DMS53 treated with DMSO at 0.1 percent for 48 hours (cell line): ENCODE measurements around the gene TMC3.
"Not testable (repeated sequence)": the region's sequence is repeated elsewhere in the genome, so short reads cannot be mapped to it uniquely, and the experiment has no call there.

Experiments used
- DNase-seq: peaks from one replicate; lab custom pipeline; 2025; ENCODE audit not compliant: unreplicated experiment; lab: John Stamatoyannopoulos, UW

TMC3 gene

GRCh38 chr15:81348691-81349090 is 25.3 kb downstream of the TMC3 start:
- not testable (repeated sequence) for DNase-seq

DNA sequence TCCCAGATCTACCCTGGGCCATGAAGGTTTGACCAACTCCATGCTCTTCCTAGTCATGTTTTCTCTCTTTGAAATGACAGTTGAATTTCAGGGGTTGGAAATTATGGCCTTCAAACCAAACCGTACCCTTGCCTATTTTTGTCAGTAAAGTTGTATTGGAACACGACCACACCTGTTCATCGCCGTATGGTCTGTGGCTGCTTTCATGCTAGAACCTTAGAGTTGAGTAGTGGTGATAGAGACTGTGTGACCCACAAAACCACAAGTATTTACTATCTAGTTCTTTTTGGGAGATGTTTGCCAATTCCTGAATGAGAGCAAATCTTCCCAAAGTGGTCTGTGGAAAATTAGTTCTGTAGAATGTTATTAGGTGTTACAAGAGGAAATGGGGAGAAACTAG is 26.1 kb downstream of the TMC3 start:
- no peak for DNase-seq

DNA sequence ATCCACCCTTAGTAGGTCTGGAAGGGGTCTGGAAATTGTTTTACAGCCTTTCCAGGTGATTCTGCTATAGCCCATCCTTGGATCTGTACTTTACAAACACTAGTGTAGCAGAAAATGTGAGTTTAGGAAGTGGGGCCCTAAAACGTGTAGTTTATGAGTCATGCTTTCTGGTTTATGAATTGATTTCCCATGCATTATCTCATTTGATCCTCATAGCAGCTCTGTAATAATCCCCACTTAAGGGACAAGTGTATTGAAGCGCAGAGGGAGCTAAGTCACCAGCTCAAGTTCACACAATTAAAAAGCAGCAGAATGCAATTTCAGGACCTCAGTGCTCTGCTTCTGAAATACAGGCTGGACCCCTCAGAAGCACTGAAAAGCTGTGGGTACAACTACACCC is 27.4 kb downstream of the TMC3 start:
- no peak for DNase-seq

- no peak for DNase-seq
Observed at GRCh38 chr15:81343371-81343770, 30.6 kb downstream of the TMC3 start.

- no peak for DNase-seq
Observed at GRCh38 chr15:81341351-81341750, 32.7 kb downstream of the TMC3 start.

- DNase-seq: no peak
Observed at GRCh38 chr15:81339851-81340250, 34.2 kb downstream of the TMC3 start.

DNA sequence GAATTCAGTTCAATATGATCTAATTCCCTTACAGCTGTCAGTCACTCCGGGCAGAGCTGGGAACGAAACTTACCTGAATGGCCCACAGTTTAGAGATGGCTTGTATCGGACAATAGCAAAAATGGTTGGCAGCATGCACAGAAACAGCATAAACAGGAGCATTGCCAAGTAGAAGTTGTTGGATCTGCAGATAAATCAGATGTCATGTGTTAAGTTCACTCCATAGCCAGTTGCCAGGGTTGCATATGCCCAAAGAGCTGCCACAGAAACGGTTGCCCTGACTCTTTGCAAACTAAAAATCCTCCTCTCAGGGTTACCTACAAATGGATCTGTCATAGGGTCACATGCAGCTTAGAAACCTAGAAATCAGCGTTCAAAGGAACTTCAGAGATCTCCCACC is 34.7 kb downstream of the TMC3 start:
- DNase-seq: no peak

DNA sequence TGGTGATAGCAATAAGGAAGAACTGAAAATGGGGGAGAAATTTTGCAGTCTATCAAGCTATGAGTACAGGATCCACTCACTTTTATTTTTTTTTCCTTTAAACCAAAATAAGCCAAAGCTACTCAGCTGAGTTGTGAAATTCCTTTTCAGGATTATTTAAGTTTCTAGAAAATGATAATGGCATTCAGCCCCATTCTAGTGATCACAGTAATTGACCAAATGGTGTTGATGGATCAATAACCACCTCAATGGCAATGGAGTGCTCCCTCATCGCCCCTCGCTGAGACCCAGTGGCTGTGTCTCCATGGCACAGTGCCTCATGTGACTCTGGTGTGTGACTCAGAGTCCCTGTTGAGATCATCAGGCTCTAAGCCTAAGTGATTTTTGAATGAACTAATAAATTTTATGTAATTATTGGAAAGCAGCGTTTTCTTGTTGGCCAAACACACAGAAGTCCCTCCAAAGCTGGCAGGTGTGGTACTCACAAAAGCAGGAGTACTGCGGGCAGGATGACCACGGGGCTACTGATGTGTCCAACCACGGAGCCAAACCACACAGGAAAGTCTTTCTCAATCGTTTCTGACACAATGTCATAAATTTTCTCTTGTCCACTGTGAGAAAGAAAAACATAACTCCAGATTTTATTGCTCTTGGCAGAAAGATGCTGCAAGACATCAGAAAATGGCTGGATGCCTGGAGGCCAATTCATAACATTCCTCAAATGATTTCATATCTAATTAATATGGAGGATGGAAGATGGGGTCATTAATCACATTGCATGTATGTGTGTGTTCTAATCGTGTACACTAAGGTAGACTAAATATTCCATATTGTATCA is 35.6 kb downstream of the TMC3 start:
- DNase-seq: no peak

DNA sequence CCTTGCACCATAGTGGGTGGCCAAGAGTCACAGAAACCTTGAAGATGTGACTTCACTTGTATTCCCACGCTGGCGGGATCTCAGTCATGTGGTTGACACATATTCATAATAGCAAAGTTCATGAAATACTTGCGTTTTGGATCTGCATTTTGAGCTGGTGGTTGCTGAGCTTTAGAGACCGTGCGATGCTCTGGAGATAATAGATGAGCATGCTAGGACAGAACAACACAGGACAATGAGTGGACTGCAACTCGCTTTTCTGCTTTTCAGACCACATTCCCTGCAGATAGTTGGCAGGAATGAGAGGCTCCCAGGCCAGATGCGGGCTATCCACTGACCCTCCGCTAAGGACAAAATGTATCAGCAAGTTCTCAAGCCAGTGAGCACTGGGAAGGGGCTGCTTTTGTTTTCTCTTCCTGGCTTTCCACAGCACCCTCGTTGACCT is 36.3 kb downstream of the TMC3 start:
- no peak for DNase-seq

GRCh38 chr15:81337241-81337640 is 36.8 kb downstream of the TMC3 start:
- DNase-seq: no peak

DNA sequence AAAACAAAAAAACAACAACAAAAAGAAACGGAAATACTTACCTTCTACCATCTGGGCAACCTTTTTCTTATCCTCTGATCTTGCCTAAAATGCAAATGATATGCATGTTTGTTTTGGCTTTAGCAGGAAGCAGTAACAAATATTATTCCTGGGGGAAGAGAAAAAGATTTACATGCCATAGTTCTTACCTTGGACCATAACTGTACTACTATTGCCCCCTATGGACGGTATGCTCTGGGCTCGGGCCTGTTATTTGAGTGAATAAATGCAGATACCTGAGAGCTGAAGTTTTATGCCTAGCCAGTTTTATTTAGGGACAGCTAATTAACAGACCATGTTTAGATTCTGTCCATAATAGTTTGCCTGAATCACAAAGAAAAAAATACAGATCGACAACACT is 37.4 kb downstream of the TMC3 start:
- DNase-seq: no peak

- no peak for DNase-seq
Observed at GRCh38 chr15:81335631-81336030, 38.4 kb downstream of the TMC3 start.

- peak; percentile 69 for DNase-seq
Observed at GRCh38 chr15:81334768-81335435, 39.1 kb downstream of the TMC3 start.

DNA sequence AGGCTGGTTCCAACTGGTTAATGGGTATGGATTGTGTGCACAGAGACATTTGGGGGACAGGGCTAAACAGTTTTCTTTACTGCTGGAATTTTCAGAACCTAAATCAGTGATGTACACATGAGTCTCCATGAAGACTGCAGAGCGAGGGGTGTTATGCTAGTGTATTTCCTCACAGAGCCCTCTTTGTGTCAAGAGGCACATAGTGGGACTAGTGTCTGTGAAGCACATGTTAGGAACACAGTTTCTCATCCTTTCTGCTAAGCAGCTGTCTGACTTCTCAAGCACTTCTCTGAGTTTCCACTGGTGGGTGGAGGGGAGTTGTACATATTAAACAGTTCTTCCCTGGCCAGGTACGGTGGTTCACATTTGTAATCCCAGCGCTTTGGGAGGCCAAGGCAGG is 40.6 kb downstream of the TMC3 start:
- no peak for DNase-seq

GRCh38 chr15:81332326-81332725 is 41.7 kb downstream of the TMC3 start:
- DNase-seq: no peak

- no peak for DNase-seq
Observed at GRCh38 chr15:81331600-81331999, 42.4 kb downstream of the TMC3 start.

GRCh38 chr15:81331141-81331540 is 42.9 kb downstream of the TMC3 start:
- DNase-seq: not testable (repeated sequence)

DNA sequence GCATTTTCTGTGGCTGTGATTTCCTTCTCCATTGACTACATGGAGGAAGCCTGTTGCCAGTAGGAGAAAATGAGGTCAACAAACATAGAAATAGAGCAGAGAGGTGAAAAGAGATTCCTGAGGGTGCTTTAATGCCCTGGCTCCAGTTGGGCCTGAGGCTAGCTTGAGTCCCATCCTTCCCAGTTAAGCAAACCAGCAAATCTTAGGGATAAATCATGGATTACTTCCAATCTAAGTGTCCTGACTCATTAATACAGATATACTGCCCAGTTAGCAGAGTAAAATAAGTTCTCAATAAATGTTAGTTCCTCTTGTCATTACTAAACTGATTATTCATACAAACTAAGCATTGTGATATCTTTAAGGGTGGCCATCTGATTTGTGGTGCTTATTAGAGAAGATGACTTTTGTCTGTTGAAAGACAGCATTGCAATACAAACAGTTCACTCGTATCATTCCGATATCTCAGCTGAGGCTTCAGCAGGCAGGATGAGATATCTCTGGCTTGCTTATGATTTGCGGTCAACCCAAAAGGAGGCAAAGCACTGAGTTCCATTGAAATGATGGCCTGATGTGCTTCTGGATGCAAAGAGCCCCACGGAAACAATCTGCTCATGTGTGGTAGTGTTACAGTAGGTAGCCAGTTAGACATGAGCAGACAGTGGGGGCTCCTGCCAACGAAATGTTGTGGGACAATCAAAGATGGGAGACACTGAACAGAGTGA is 43.5 kb downstream of the TMC3 start:
- DNase-seq: no peak

DNA sequence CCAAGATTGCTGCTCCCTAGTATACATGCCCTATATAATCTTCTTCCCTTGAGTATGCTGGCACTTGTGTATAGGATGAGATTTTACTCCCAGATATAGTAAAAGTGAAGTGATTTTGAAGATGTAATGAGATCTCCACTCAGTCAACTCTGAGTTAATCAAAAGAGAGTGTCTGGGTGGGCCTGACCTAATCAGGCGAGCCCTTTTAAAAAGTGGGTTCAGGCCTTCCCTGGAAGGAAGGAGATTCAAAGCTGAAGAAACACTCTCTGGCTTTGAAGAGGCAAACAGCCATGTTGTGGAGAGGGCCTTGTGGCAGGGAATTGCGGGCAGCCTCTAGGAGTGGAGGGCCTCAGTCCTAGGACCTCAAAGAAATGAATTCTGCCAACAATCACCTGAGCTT is 44.6 kb downstream of the TMC3 start:
- no peak for DNase-seq

DNA sequence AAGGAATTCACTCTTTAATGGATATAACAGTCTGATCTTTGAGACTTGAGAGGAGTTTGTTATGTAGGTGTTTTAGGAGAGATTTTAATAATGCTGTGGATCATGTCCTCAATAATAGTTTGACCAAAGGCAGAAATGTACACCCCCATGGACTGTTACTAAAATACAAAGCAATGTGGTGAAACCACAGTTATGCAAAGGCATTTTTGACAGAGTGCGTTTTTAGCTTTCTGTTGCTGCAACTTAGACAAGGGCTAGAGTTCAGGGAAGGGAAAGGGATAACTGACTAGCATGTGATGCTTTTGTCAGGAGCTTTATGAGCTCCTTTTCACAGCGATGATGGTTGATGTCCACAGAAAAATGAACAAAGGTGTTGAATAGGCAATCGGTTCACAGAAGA is 46.5 kb downstream of the TMC3 start:
- no peak for DNase-seq

GRCh38 chr15:81326466-81327212 is 47.4 kb downstream of the TMC3 start:
- no peak for DNase-seq
